CD14-positive monocyte (primary cell): Measurements from ENCODE around the gene CTDSPL. TPM values are rescaled to one million over a fixed set of nuclear protein-coding genes. Genes with fewer than 3 reads are reported as not detected.
A peak's percentile ranks its signal among the peaks of the same experiment; 100 is the strongest.

Experiments used
- DNase-seq, 3 donors: peaks; one replicate each; pipeline ENCODE4 v3.0.0-alpha.2; 2011 to 2022
- H2AFZ ChIP-seq: 2 replicates; pipeline ENCODE4 v1.6.0; 2012; ENCODE audit warnings: mild to moderate bottlenecking, low read depth, low read length, inconsistent platforms; ENCODE audit not compliant: insufficient read depth, poor library complexity, severe bottlenecking
- H3K27ac ChIP-seq, 2 donors: 1 replicate in 1 of 2; 2 replicates in 1 of 2; pipeline ENCODE4 v1.5.1; 2012 to 2013; ENCODE audit warnings: low read length in 2 of 2, control low read depth in 1 of 2, inconsistent platforms in 1 of 2, low read depth in 1 of 2, mild to moderate bottlenecking in 1 of 2
- H3K27me3 ChIP-seq, 2 donors: one replicate each; pipeline versions ENCODE4 v1.6.0 to v1.6.1; 2011 to 2013; ENCODE audit warnings: low read length in 2 of 2; ENCODE audit not compliant: control insufficient read depth in 2 of 2, insufficient read depth in 2 of 2
- H3K36me3 ChIP-seq, 2 donors: replicated peaks in 1 of 2; 1 replicate in 1 of 2; 2 replicates in 1 of 2; pipeline versions ENCODE4 v1.5.1 to v1.6.1; 2012 to 2013; ENCODE audit warnings: low read length in 2 of 2, control low read depth in 1 of 2, inconsistent platforms in 1 of 2, mild to moderate bottlenecking in 1 of 2; ENCODE audit not compliant: insufficient read depth in 2 of 2, control insufficient read depth in 1 of 2
- H3K4me1 ChIP-seq, 2 donors: 1 replicate in 1 of 2; 2 replicates in 1 of 2; pipeline versions ENCODE4 v1.5.1 to v1.6.1; 2012 to 2013; ENCODE audit warnings: low read length in 2 of 2, control low read depth in 1 of 2, inconsistent platforms in 1 of 2, mild to moderate bottlenecking in 1 of 2, moderate library complexity in 1 of 2; ENCODE audit not compliant: insufficient read depth in 2 of 2, control insufficient read depth in 1 of 2
- H3K4me2 ChIP-seq: replicated peaks from 2 replicates; pipeline ENCODE3; 2012; ENCODE audit warnings: low read length, moderate library complexity, mild to moderate bottlenecking; ENCODE audit not compliant: poor library complexity, severe bottlenecking; ENCODE audit errors: extremely low read depth
- H3K4me3 ChIP-seq, 3 experiments: fragments of 200-600 bp in 1 of 3; sonication (generic) in 1 of 3; replicated peaks in 1 of 3; 1 replicate in 2 of 3; 2 replicates in 1 of 3; pipeline ENCODE4 v1.5.1; 2011 to 2013; ENCODE audit warnings: low read length in 3 of 3, mild to moderate bottlenecking in 3 of 3, control low read depth in 2 of 3, low read depth in 2 of 3, inconsistent platforms in 1 of 3, moderate library complexity in 1 of 3
- H3K79me2 ChIP-seq: 2 replicates; pipeline ENCODE4 v1.6.0; 2012; ENCODE audit warnings: mild to moderate bottlenecking, control low read depth, inconsistent platforms, low read length, moderate library complexity; ENCODE audit not compliant: insufficient read depth
- H3K9ac ChIP-seq: 2 replicates; pipeline ENCODE4 v1.6.0; 2017; ENCODE audit warnings: low read length, mild to moderate bottlenecking; ENCODE audit not compliant: insufficient read depth, poor library complexity, severe bottlenecking
- H3K9me3 ChIP-seq, 2 donors: replicated peaks in 1 of 2; 1 replicate in 1 of 2; 2 replicates in 1 of 2; pipeline versions ENCODE4 v1.5.1 to v1.6.1; 2012 to 2013; ENCODE audit warnings: low read length in 2 of 2, control low read depth in 1 of 2; ENCODE audit not compliant: control insufficient read depth in 1 of 2, insufficient read depth in 1 of 2
- H4K20me1 ChIP-seq: 2 replicates; pipeline ENCODE4 v1.6.0; 2012; ENCODE audit warnings: mild to moderate bottlenecking, low read length, control low read depth, moderate library complexity; ENCODE audit not compliant: insufficient read depth
- H3K27ac Mint-ChIP-seq, 7 donors: one replicate each; pipeline ENCODE4 v1.8.0; 2020; ENCODE audit warnings: mild to moderate bottlenecking in 7 of 7, mixed read lengths in 7 of 7, moderate library complexity in 6 of 7, inconsistent platforms in 2 of 7
- H3K27me3 Mint-ChIP-seq, 3 donors: one replicate each; pipeline ENCODE4 v1.8.0; 2021 to 2022; ENCODE audit warnings: low read depth in 3 of 3, mild to moderate bottlenecking in 3 of 3, mixed read lengths in 3 of 3, moderate library complexity in 3 of 3, inconsistent platforms in 1 of 3
- H3K36me3 Mint-ChIP-seq, 2 donors: one replicate each; pipeline ENCODE4 v1.8.0; 2020; ENCODE audit warnings: mixed read lengths in 2 of 2, inconsistent platforms in 1 of 2, mild to moderate bottlenecking in 1 of 2
- H3K4me1 Mint-ChIP-seq: one replicate; pipeline ENCODE4 v1.8.0; 2020; ENCODE audit warnings: mild to moderate bottlenecking, mixed read lengths
- H3K4me3 Mint-ChIP-seq, 2 donors: one replicate each; pipeline ENCODE4 v1.8.0; 2020; ENCODE audit warnings: mild to moderate bottlenecking in 2 of 2, mixed read lengths in 2 of 2, moderate library complexity in 1 of 2
- H3K9me3 Mint-ChIP-seq, 7 donors: one replicate each; pipeline ENCODE4 v1.8.0; 2020 to 2022; ENCODE audit warnings: mixed read lengths in 7 of 7, mild to moderate bottlenecking in 6 of 7, moderate library complexity in 6 of 7, inconsistent platforms in 2 of 7
- WGBS: methylation state at CpG from one replicate; pipeline ENCODE4 v1.1.5; 2013; ENCODE audit warnings: missing lambda C conversion rate; ENCODE audit not compliant: insufficient coverage; 5-methylcytosine and 5-hydroxymethylcytosine counted together
- intact Hi-C, 2 donors: fragments of 100-400 bp; cut with micrococcal nuclease; formaldehyde crosslinking; loops; one replicate each; pipeline versions ENCODE4 v1.15.0 to v1.15.1; 2023
- polyA plus RNA-seq, 3 donors: library from polyadenylated mRNA; depleted of rRNA in 1 of 3; unstranded in 2 of 3; stranded (reverse) in 1 of 3; fragments of 300-500 nt in 2 of 3; fragments of >200 nt in 1 of 3; fragmentation: Illumina TruSeq in 2 of 3; gene quantifications; 1 replicate in 2 of 3; 2 replicates in 1 of 3; pipeline ENCODE4 v1.2.3, GENCODE V29; 2012 to 2021
- TF ChIP-seq, protein P1 (sequence below): fragments of 200-600 bp; IDR thresholded peaks from one replicate; pipeline ENCODE4 v1.8.0; 2022; ENCODE audit warnings: antibody characterized with exemption, mild to moderate bottlenecking

Gene CTDSPL
- polyA plus RNA-seq, 3 donors, result 0.15 to 0.69 (median 0.33) TPM

DNA sequence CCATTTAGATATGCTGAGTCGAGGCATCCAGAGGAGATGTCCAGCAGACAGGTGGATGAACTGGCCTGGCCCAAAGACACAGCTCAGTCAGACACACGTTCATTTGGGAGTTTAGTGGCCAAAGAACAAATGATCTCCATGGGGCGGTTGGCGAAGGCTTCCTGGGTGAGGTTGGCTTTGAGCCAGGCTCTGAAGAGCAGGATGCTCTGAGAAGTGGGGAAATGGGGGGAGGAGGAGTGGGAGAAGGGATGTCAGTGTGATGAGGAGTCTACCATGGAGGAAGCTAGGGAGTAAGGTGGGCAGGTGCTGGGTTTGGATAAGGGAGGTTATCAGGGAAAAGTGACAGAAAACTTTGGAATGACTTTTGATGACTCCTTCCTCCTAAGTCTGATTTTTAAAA is 81.4 kb downstream of the CTDSPL start:
- no peaks in the 10 kb centered on the region for H3K9me3 Mint-ChIP-seq
- Histone ChIP-seq H3K27me3 (no peaks in the 10 kb centered on the region), H3K9ac (no peak overlapping the region), H2AFZ (no peak overlapping the region), H3K4me1 (peaks cover 10 to 18% of the 10 kb centered on the region in 2 donors), H3K79me2 (no peaks in the 10 kb centered on the region), H3K36me3 (no peaks in the 10 kb centered on the region), H3K9me3 (no peaks in the 10 kb centered on the region), H3K4me3 (no peak overlapping the region), H4K20me1 (no peaks in the 10 kb centered on the region), H3K27ac (no peak overlapping the region), H3K4me2 (no peak overlapping the region)
- no peak overlapping the region for H3K4me3 Mint-ChIP-seq
- peaks cover 0 to 3% of the 10 kb centered on the region in 2 donors for H3K36me3 Mint-ChIP-seq
- 97% methylated on average over 4 of the region's 4 CpGs for WGBS
- intact Hi-C loops, result no loop called here
- H3K4me1 Mint-ChIP-seq, result peaks cover 25% of the 10 kb centered on the region
- TF ChIP-seq, protein P1, sequence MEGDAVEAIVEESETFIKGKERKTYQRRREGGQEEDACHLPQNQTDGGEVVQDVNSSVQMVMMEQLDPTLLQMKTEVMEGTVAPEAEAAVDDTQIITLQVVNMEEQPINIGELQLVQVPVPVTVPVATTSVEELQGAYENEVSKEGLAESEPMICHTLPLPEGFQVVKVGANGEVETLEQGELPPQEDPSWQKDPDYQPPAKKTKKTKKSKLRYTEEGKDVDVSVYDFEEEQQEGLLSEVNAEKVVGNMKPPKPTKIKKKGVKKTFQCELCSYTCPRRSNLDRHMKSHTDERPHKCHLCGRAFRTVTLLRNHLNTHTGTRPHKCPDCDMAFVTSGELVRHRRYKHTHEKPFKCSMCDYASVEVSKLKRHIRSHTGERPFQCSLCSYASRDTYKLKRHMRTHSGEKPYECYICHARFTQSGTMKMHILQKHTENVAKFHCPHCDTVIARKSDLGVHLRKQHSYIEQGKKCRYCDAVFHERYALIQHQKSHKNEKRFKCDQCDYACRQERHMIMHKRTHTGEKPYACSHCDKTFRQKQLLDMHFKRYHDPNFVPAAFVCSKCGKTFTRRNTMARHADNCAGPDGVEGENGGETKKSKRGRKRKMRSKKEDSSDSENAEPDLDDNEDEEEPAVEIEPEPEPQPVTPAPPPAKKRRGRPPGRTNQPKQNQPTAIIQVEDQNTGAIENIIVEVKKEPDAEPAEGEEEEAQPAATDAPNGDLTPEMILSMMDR, result no peak
- no peak overlapping the region for H3K27ac Mint-ChIP-seq
- DNase-seq, result no peak
- H3K27me3 Mint-ChIP-seq, result peaks cover 0 to 1% (median under 1%) of the 10 kb centered on the region in 3 donors

DNA sequence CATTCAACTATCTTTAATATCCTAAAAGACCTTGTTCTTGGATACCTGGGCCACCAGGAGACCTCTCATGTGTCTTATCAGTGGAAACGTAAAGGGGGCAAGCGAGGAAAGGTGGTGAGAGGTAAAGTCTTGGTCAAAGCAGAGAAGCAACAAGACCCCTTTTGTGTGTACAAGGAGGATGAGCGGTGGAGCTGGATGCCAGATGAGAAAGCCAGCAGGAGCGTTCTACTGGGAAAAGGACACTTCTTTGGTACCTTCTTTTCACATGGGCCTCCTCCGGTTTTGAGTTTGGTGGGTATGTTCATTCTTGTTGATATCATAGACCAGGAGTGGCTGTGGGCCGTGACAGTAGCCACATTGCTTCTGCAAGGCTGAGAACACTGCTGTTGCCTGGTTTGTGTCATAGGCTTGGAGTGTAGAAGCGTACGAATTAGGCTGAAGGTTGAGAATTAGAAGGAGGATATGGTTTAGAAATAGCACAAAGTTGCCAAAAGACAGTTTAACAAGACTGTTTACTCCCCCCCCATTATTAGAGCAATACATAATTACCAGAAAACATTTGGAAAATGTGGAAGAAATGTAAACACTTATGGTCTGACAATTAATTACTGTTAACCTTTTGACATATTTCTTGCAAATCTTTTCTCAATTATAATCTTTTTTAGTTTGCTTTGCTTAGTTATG is 82.1 kb downstream of the CTDSPL start:
- no peak for DNase-seq
- Histone ChIP-seq H3K27me3 (no peaks in the 10 kb centered on the region), H3K9ac (no peak overlapping the region), H2AFZ (no peak overlapping the region), H3K4me1 (peaks cover 10 to 18% of the 10 kb centered on the region in 2 donors), H3K27ac (no peak overlapping the region), H3K9me3 (no peaks in the 10 kb centered on the region), H3K36me3 (no peaks in the 10 kb centered on the region), H3K4me2 (no peak overlapping the region), H4K20me1 (no peaks in the 10 kb centered on the region), H3K79me2 (no peaks in the 10 kb centered on the region), H3K4me3 (no peak overlapping the region)
- Mint-ChIP-seq H3K36me3 (peaks cover 0 to 3% of the 10 kb centered on the region in 2 donors), H3K27me3 (peaks cover 0 to 1% (median 0%) of the 10 kb centered on the region in 3 donors), H3K4me3 (no peak overlapping the region), H3K9me3 (no peaks in the 10 kb centered on the region), H3K27ac (peak overlapping the region in 1 of 7 donors; percentile 58), H3K4me1 (peaks cover 25% of the 10 kb centered on the region)
- 97% methylated on average over 5 of the region's 8 CpGs for WGBS
- intact Hi-C loops, result no loop called here
- TF ChIP-seq, protein P1, result no peak
